Ishikawa (cell line): ENCODE data around the gene OSBPL6.
A peak's percentile ranks its signal among the peaks of the same experiment; 100 is the strongest.

ENCODE experiments used
- CEBPB ChIP-seq: IDR thresholded peaks from 2 replicates; pipeline ENCODE4 v1.6.1; 2012
- CREB1 ChIP-seq: IDR thresholded peaks from 2 replicates; pipeline ENCODE4 v1.6.1; 2012; ENCODE audit warnings: low read depth
- EGR1 ChIP-seq: IDR thresholded peaks from 2 replicates; pipeline ENCODE4 v1.6.1; 2012
- EP300 ChIP-seq: IDR thresholded peaks from 2 replicates; pipeline ENCODE4 v1.6.1; 2012; ENCODE audit warnings: borderline replicate concordance
- FOXM1 ChIP-seq: IDR thresholded peaks from 2 replicates; pipeline ENCODE4 v1.6.1; 2012; ENCODE audit warnings: low read depth, borderline replicate concordance
- MAX ChIP-seq: IDR thresholded peaks from 2 replicates; pipeline ENCODE4 v1.6.1; 2012
- NFIC ChIP-seq: IDR thresholded peaks from 2 replicates; pipeline ENCODE4 v1.6.1; 2012
- RAD21 ChIP-seq: IDR thresholded peaks from 2 replicates; pipeline ENCODE4 v1.6.1; 2012; ENCODE audit warnings: low read depth
- REST ChIP-seq: IDR thresholded peaks from 2 replicates; pipeline ENCODE4 v1.6.1; 2012; ENCODE audit warnings: low read depth, mild to moderate bottlenecking
- TAF1 ChIP-seq: IDR thresholded peaks from 2 replicates; pipeline ENCODE4 v1.6.1; 2012; ENCODE audit warnings: low read depth, mild to moderate bottlenecking
- TCF12 ChIP-seq: IDR thresholded peaks from 2 replicates; pipeline ENCODE4 v1.6.1; 2012; ENCODE audit warnings: low read depth
- TEAD4 ChIP-seq: IDR thresholded peaks from 2 replicates; pipeline ENCODE4 v1.6.1; 2012
- USF1 ChIP-seq: IDR thresholded peaks from 2 replicates; pipeline ENCODE4 v1.6.1; 2012
- YY1 ChIP-seq: IDR thresholded peaks from 2 replicates; pipeline ENCODE4 v1.6.1; 2012; ENCODE audit warnings: low read depth
- ZBTB7A ChIP-seq: IDR thresholded peaks from 2 replicates; pipeline ENCODE4 v1.6.1; 2012; ENCODE audit warnings: low read depth

The OSBPL6 gene

GRCh38 chr2:178417916-178418315 is 223.6 kb downstream of the OSBPL6 start:
- TF ChIP-seq ZBTB7A (no peak), NFIC (no peak), TEAD4 (no peak), USF1 (no peak), REST (no peak), EP300 (no peak), MAX (no peak), YY1 (no peak)

GRCh38 chr2:178418426-178418825 is 224.1 kb downstream of the OSBPL6 start:
- TF ChIP-seq FOXM1 = no peak
- no peak for TF ChIP-seq NFIC
- TF ChIP-seq TEAD4 = no peak
- no peak for TF ChIP-seq EP300

GRCh38 chr2:178419123-178419522 is 224.8 kb downstream of the OSBPL6 start:
- no peak for TF ChIP-seq CREB1
- TF ChIP-seq EP300 = no peak
- no peak for TF ChIP-seq FOXM1
- peak; percentile 36; the same call in 1 of the 2 replicates for TF ChIP-seq RAD21
- no peak for TF ChIP-seq USF1

GRCh38 chr2:178420463-178420999 is 226.2 kb downstream of the OSBPL6 start:
- no peak for TF ChIP-seq REST
- TF ChIP-seq TCF12 = no peak
- TF ChIP-seq EP300 = no peak
- no peak for TF ChIP-seq CEBPB

GRCh38 chr2:178422097-178422496 is 227.8 kb downstream of the OSBPL6 start:
- TF ChIP-seq TEAD4 (no peak), TCF12 (no peak), ZBTB7A (no peak), USF1 (no peak), YY1 (no peak), EP300 (no peak), EGR1 (no peak), MAX (no peak), CEBPB (no peak), RAD21 (no peak), NFIC (no peak), TAF1 (no peak), FOXM1 (no peak)

GRCh38 chr2:178425255-178425827 is 231.0 kb downstream of the OSBPL6 start:
- TF ChIP-seq YY1 (no peak), NFIC (no peak), RAD21 (no peak), CREB1 (no peak), CEBPB (no peak), TEAD4 (no peak), USF1 (no peak), MAX (no peak), EP300 (no peak), TAF1 (no peak), FOXM1 (no peak), ZBTB7A (no peak), REST (no peak), EGR1 (no peak), TCF12 (no peak)
